Activated naive CD4-positive, alpha-beta T cell treated with anti-CD3 and anti-CD28 coated beads, Interleukin-2, amount 10 ng/mL, durations not matched to agents 7 days and 5 days (primary cell): ENCODE data around the gene AFAP1.

Experiments used
- CTCF ChIA-PET: fragments of 350-600 bp; sonication (Branson Sonifier 250); formaldehyde crosslinking; loops from one replicate; lab custom pipeline; 2021; ENCODE audit warnings: antibody characterized with exemption; lab: Charles Lee
- DNase-seq: peaks from one replicate; pipeline ENCODE4 v3.0.0-alpha.2; 2020
- H3K27ac Mint-ChIP-seq: one replicate; pipeline ENCODE4 v1.8.0; 2021; ENCODE audit warnings: mild to moderate bottlenecking, moderate library complexity, mixed read lengths
- H3K27me3 Mint-ChIP-seq: one replicate; pipeline ENCODE4 v1.8.0; 2021; ENCODE audit warnings: mild to moderate bottlenecking, mixed read lengths
- H3K36me3 Mint-ChIP-seq: one replicate; pipeline ENCODE4 v1.8.0; 2021; ENCODE audit warnings: mixed read lengths
- H3K4me1 Mint-ChIP-seq: one replicate; pipeline ENCODE4 v1.8.0; 2021; ENCODE audit warnings: mixed read lengths
- H3K4me3 Mint-ChIP-seq: one replicate; pipeline ENCODE4 v1.8.0; 2021; ENCODE audit warnings: mild to moderate bottlenecking, moderate library complexity, mixed read lengths
- H3K9me3 Mint-ChIP-seq: one replicate; pipeline ENCODE4 v1.8.0; 2021; ENCODE audit warnings: mixed read lengths

Gene AFAP1

DNA sequence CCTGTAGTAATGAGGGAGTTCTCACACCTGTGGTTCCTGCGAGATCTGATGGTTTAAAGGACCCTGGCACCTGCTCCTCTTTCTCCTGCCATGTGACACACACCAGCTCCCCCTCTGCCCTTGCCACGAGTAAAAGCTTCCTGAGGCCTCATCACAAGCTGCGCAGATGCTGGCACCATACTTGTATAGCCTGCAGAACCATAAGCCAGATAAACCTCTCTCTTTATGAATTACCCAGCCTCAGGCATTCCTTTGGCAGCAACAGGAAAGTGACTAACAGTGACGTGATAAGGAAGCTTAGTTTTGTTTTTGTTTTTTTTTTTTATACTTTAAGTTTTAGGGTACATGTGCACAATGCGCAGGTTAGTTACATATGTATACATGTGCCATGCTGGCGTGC lies 130.9 kb downstream of the AFAP1 start:
- CTCF ChIA-PET: interaction anchor here (0.9 to 10.8 kb wide), 4 partner anchors 10 to 179 kb away, joined by 3 to 192 read pairs (median 52); no protein-coding TSS in a partner anchor
- Mint-ChIP-seq H3K27me3 (no peaks in the 10 kb centered on the region), H3K9me3 (no peaks in the 10 kb centered on the region), H3K4me3 (no peak overlapping the region), H3K27ac (no peak overlapping the region), H3K4me1 (peaks cover 8% of the 10 kb centered on the region), H3K36me3 (peaks cover 15% of the 10 kb centered on the region)
- DNase-seq: no peak

DNA sequence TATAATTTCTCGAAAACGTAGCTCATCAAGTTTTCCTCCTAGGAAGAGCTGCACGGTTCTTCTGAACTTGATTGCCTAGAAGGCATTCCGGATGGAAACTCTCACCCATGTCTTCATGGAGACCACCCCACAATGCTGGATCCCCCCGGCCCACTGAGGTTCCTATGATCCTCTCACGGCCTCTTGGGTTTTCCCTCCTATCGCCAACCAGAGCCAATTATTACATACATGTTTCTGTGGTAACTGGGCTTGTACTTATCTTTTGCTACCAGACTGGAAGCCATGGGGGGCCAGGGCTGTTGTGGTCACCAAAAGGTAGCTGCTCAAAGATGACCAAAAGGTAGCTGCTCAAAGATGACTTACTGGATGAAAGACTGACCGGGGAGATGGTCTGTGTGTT lies 131.5 kb downstream of the AFAP1 start:
- Mint-ChIP-seq H3K4me3 (no peak overlapping the region), H3K9me3 (no peaks in the 10 kb centered on the region), H3K4me1 (peaks cover 8% of the 10 kb centered on the region), H3K36me3 (peaks cover 15% of the 10 kb centered on the region), H3K27ac (no peak overlapping the region), H3K27me3 (no peaks in the 10 kb centered on the region)
- CTCF ChIA-PET: interaction anchor here (0.9 to 10.8 kb wide), 3 partner anchors 40 to 180 kb away, joined by 3 to 192 read pairs (median 99); no protein-coding TSS in a partner anchor
- no peak for DNase-seq

DNA sequence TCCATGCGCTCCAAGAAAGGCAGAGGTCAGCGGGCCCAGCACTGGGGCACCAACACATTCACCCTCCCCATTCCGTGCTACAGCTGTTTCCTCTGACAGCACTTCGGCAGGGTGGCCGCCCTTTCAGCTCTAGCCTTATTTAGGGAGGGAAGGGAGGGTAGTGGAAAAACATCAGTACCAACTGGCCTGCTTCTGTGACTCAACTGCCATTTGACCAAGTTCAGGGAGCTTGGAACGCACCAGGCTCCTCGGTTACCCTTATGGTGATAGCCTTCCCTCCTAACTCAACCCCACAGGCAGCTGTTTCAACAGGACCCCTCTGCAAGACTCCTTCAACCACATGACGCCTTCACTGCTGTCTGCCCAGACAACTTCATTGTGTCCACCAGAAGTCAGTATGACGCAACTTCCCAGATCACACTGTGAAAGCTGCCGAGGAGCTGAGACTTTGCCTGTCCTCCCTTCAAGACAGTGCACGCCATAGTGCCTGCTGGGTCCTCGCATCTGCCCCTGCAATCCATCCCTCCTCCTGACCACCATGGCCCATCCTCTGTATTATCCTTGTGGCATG lies 132.2 kb downstream of the AFAP1 start:
- Mint-ChIP-seq H3K4me3 (no peak overlapping the region), H3K9me3 (no peaks in the 10 kb centered on the region), H3K27ac (no peak overlapping the region), H3K4me1 (peaks cover 8% of the 10 kb centered on the region), H3K27me3 (no peaks in the 10 kb centered on the region), H3K36me3 (peaks cover 15% of the 10 kb centered on the region)
- CTCF ChIA-PET: interaction anchor here (1.3 to 10.8 kb wide), 4 partner anchors 38 to 181 kb away, joined by 5 to 192 read pairs (median 78); no protein-coding TSS in a partner anchor
- no peak for DNase-seq

DNA sequence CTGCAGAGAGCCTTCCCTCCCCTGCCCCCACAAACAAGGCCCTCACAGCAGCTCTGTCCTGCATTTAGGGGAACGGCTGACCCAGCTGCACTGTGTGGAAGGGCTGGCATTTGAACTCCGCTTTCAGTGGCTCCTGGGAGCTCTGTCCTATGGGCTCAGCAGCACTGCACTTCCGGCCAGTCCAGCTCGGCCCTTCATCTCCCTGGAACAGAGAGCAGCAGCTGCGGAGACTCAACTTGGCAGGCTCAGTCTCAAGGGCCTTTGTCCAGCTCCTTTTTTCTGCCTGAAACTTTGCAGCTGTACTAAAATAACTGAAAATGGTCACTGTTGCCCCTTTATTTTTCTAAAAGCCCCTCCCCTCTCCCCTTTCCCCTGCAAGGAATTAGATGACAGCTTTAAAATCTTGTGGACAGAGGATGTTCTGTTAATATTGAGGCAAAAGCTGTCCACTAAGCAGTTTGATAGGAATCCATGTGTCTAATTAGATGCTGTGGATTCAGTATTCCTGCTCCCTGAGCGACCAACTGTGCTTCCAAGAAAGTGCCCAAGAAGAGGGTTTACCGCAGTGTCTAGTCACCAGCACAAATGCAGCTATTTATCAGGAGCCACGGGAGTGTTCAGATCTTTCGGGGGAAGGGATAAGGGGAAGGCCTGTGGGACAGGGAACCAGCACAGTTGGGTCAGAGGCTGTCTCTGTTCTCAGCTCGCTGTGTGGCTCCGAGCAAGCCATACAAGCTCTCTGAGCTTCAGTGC lies 133.1 kb downstream of the AFAP1 start:
- H3K27ac Mint-ChIP-seq: no peak overlapping the region
- no peaks in the 10 kb centered on the region for H3K9me3 Mint-ChIP-seq
- no peak overlapping the region for H3K4me3 Mint-ChIP-seq
- DNase-seq: no peak
- H3K36me3 Mint-ChIP-seq: peaks cover 15% of the 10 kb centered on the region
- CTCF ChIA-PET: interaction anchor here (0.8 to 10.8 kb wide), 7 partner anchors 11 to 182 kb away, joined by 3 to 192 read pairs (median 12); no protein-coding TSS in a partner anchor
- H3K27me3 Mint-ChIP-seq: no peaks in the 10 kb centered on the region
- peaks cover 14% of the 10 kb centered on the region for H3K4me1 Mint-ChIP-seq

DNA sequence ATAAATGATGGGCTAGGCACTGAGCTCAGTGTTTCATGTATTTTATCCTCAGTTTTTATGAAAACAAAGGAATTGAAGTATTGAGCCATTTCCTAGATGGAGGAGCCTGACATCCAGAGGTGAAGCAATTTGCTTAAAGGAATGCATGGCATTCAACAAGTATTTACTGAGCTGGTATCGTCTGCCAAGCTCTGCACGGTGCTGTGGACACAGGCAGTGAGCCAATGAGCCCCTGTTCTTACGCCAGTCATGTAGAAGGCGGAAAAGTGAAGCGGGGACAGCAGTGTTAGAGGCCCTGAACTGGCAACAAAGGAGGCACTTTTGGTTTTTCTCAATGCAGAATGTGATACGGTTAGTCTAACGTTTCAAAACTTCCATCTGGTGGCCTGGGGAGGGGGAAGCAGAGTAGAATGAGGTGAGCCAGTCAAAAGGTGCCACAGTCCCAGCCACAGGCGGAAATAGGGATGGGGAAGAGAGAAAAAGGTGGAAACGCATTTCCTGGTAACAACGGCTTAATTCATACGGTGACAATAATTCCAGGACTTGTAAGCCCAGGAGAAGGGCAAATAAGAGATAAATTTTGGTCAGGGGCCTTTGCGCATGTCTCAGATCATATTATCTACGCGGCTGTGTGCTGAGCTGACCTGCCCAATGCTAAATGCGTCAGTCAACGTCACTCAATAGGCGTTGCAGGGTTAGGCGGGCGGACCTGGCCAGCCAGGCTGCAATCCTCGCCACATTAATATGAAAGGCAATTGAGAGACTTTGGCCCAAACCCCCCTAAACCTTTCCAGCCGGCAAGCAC lies 133.9 kb downstream of the AFAP1 start:
- CTCF ChIA-PET: interaction anchor here (0.8 to 10.8 kb wide), 24 partner anchors 8 to 182 kb away, joined by 3 to 192 read pairs (median 13); no protein-coding TSS in a partner anchor
- H3K27me3 Mint-ChIP-seq: no peaks in the 10 kb centered on the region
- peak overlapping the region; percentile 54 for H3K27ac Mint-ChIP-seq
- no peak for DNase-seq
- no peak overlapping the region for H3K4me3 Mint-ChIP-seq
- peaks cover 17% of the 10 kb centered on the region for H3K4me1 Mint-ChIP-seq
- H3K9me3 Mint-ChIP-seq: no peaks in the 10 kb centered on the region
- peaks cover 15% of the 10 kb centered on the region for H3K36me3 Mint-ChIP-seq

DNA sequence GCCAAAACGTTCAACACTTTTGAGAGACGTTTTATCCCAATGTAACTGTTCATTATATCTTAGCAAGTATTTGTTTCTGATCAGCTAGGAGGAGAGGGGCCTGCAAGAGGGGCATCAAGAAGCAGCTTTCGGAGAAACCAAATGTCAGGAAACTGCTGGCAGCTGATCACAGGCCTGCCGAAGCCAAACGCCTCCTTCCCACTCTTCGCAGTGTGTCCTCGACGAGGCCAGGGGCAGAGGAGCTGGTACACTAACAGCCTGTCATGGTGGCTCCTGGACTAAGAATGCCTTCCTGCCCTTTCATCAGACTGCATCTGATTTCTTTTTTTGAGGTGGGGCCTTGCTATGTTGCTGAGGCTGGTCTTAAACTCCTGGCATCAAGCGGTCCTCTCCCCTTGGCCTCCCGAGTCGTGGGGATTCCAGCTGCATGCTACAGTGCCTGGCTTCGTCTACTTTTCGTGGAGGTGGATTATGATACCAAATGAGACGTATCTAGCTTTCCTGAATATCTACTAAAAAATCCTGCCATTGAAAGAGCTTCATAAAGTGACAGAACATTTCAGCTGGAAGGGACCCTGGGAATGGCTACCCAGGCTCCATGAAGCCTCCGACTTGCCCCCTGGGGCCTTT lies 134.8 kb downstream of the AFAP1 start:
- DNase-seq: no peak
- H3K4me3 Mint-ChIP-seq: no peak overlapping the region
- peaks cover 17% of the 10 kb centered on the region for H3K4me1 Mint-ChIP-seq
- no peak overlapping the region for H3K27ac Mint-ChIP-seq
- CTCF ChIA-PET: interaction anchor here (0.6 to 10.8 kb wide), 38 partner anchors 9 to 489 kb away, joined by 3 to 192 read pairs (median 5); no protein-coding TSS in a partner anchor
- no peaks in the 10 kb centered on the region for H3K27me3 Mint-ChIP-seq
- no peaks in the 10 kb centered on the region for H3K9me3 Mint-ChIP-seq
- peaks cover 20% of the 10 kb centered on the region for H3K36me3 Mint-ChIP-seq

DNA sequence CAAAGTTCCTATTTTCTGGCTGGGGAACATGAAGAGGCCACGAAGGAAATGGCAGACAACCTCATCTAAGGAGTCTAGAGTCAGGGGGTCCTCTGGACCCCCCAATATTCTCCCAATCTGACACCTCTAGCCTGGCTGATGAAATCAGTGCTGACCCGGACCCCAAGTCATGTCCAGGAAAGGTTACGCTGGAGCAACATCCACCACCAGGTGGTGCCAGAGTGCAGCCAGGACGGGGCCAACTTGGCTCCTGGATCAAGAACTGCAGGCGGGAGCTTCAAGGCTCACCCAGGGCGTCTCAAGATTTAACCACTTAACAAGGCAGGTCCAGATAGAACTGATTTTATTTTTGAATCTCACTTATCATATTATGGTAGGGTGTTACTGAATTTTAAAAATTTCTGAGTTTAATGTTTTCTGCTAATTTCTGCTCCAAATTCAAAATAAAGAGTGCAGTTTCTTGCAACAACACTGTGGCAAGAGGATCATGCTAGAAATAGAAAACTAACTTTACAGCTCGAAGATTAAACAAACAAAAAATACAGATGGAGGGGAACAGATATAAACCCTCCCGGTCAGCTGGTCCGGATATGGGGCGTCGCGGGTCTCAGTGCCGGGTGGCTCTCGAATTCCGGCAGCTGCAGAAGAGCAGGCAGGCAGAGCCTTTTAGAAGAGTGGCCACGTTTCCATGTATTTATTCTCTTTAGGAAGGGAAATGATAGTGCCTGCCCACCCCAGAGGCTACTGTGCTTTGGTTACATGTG lies 135.5 kb downstream of the AFAP1 start:
- CTCF ChIA-PET: interaction anchor here (0.7 to 10.8 kb wide), 36 partner anchors 9 to 184 kb away, joined by 3 to 192 read pairs (median 6); no protein-coding TSS in a partner anchor
- H3K27ac Mint-ChIP-seq: no peak overlapping the region
- H3K4me3 Mint-ChIP-seq: no peak overlapping the region
- no peaks in the 10 kb centered on the region for H3K9me3 Mint-ChIP-seq
- DNase-seq: peak; percentile 89
- no peaks in the 10 kb centered on the region for H3K27me3 Mint-ChIP-seq
- peaks cover 20% of the 10 kb centered on the region for H3K36me3 Mint-ChIP-seq
- peaks cover 17% of the 10 kb centered on the region for H3K4me1 Mint-ChIP-seq

DNA sequence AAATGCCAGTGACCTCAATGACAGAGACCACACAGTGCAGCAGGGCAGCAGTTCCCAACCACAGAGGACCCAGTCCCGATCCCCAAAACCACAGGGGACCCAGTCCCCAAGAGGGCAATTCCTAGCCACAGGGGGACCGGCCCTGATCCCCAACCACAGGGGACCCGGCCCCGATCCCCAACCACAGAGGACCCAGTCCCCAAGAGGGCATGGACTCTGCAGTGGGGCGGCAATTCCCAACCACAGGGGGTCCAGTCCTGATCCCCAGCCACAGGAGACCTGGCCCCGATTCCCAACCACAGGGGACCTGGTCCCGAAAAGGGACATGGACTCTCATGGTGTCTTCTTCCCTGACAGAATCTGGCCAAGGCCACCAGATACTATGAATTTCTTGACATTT lies 136.3 kb downstream of the AFAP1 start:
- peaks cover 22% of the 10 kb centered on the region for H3K36me3 Mint-ChIP-seq
- H3K4me3 Mint-ChIP-seq: no peak overlapping the region
- H3K27ac Mint-ChIP-seq: no peak overlapping the region
- no peaks in the 10 kb centered on the region for H3K27me3 Mint-ChIP-seq
- H3K9me3 Mint-ChIP-seq: no peaks in the 10 kb centered on the region
- H3K4me1 Mint-ChIP-seq: peaks cover 17% of the 10 kb centered on the region
- no peak for DNase-seq
- CTCF ChIA-PET: interaction anchor here (1.0 to 10.8 kb wide), 24 partner anchors 9 to 762 kb away, joined by 3 to 192 read pairs (median 14); no protein-coding TSS in a partner anchor

DNA sequence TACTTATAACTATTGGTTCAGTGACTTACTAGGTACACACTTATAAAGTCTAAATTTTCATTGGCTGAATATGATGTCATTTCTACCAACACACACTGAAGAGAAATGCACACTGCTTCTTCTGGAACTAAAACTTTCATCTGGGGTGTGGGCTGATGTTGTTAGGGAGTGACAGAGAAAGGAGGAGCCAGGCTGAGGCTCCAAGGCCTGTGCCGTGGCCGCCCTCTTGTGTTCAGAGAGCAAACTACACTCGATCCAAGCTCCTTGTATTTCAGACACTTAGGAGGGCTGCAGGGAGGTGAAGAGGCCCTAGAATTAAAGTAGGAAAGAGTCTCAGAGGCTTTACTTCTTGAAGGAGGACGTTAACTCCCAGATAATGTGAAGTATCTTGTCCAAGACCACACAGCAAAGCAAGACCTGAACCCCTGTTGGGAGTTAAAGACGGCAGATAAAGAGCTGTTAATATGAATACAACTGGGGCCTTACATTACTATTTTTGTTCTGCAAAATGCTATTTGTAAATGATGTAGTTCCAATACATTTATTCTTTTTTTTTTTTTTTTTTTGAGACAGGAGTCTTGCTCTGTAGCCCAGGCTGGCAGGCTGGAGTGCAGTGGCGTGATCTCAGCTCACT lies 137.5 kb downstream of the AFAP1 start:
- no peaks in the 10 kb centered on the region for H3K27me3 Mint-ChIP-seq
- H3K4me1 Mint-ChIP-seq: peaks cover 17% of the 10 kb centered on the region
- CTCF ChIA-PET: interaction anchor here (0.6 to 10.8 kb wide), 36 partner anchors 8 to 698 kb away, joined by 3 to 192 read pairs (median 4); partner anchors contain the start of gene AFAP1
- peaks cover 24% of the 10 kb centered on the region for H3K36me3 Mint-ChIP-seq
- H3K9me3 Mint-ChIP-seq: no peaks in the 10 kb centered on the region
- peak; percentile 88 for DNase-seq
- peak overlapping the region; percentile 15 for H3K27ac Mint-ChIP-seq
- H3K4me3 Mint-ChIP-seq: no peak overlapping the region

DNA sequence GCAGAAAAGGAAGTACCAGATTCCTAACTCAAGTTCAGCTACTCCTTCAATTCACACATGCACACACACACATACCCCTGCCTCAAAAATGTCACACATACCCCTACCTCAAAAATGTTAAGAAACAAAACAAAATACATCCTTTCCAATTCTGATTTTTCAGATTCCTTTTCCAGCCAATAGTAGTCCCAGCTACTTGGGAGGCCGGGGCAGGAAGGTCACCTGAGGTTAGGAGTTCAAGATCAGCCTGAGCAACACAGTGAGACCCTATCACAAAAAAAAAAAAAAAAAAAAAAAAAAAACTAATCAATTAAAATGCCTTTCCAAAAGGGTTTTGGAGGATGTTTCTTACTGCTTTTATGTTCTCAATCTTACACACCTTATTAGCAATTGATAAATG lies 138.0 kb downstream of the AFAP1 start:
- no peaks in the 10 kb centered on the region for H3K9me3 Mint-ChIP-seq
- no peaks in the 10 kb centered on the region for H3K27me3 Mint-ChIP-seq
- peaks cover 17% of the 10 kb centered on the region for H3K4me1 Mint-ChIP-seq
- no peak for DNase-seq
- CTCF ChIA-PET: interaction anchor here (1.0 to 10.8 kb wide), 28 partner anchors 8 to 698 kb away, joined by 3 to 192 read pairs (median 5); no protein-coding TSS in a partner anchor
- no peak overlapping the region for H3K27ac Mint-ChIP-seq
- no peak overlapping the region for H3K4me3 Mint-ChIP-seq
- H3K36me3 Mint-ChIP-seq: peaks cover 24% of the 10 kb centered on the region

DNA sequence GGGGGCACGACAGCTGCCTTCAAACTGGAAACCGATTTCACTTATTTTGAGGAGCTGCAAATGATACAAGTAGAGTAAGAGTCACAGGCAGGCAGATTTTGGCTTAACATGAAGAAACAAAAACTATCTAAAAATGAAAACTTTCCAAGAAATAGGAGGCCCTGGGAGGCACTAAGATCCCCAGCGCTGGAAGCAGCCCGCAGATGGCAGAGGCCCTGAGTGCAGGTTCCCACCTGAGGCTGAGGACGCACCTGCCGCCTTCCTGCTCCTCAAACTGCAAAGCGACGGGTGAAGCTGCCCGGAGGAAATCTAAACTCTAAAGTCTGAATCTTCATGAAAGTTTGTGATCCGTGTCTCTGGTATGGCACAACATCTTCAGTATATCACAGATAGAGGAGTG lies 138.7 kb downstream of the AFAP1 start:
- no peak overlapping the region for H3K4me3 Mint-ChIP-seq
- DNase-seq: no peak
- H3K9me3 Mint-ChIP-seq: no peaks in the 10 kb centered on the region
- CTCF ChIA-PET: interaction anchor here (0.6 to 10.8 kb wide), 8 partner anchors 23 to 380 kb away, joined by 3 to 192 read pairs (median 50); no protein-coding TSS in a partner anchor
- H3K27ac Mint-ChIP-seq: no peak overlapping the region
- peaks cover 17% of the 10 kb centered on the region for H3K4me1 Mint-ChIP-seq
- peaks cover 24% of the 10 kb centered on the region for H3K36me3 Mint-ChIP-seq
- no peaks in the 10 kb centered on the region for H3K27me3 Mint-ChIP-seq

DNA sequence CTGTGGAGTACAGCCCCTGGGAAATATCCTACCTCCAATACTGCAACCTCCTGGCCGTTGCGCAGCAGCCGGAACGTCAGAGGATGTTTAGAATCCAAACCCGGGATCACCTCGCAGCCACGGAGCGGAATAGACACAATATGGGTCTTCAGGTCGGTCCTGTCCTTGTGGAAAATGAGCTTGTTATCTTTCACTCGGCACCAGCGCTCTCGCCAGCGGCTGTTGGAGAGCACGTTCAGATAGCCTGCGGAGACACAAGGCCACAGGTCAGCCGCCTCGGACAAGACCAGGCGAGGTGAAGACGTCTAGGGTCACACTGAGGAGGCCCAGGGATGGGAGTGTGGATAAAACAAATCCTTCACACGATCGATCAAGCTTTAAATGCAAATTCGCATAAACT lies 139.3 kb downstream of the AFAP1 start:
- peaks cover 24% of the 10 kb centered on the region for H3K36me3 Mint-ChIP-seq
- DNase-seq: no peak

More for the DNA sequence above, 139.3 kb downstream of the AFAP1 start:
- Mint-ChIP-seq H3K4me3 (no peak overlapping the region), H3K4me1 (peaks cover 17% of the 10 kb centered on the region), H3K27ac (no peak overlapping the region), H3K9me3 (no peaks in the 10 kb centered on the region), H3K27me3 (no peaks in the 10 kb centered on the region)
- CTCF ChIA-PET: interaction anchor here (0.6 to 10.8 kb wide), 8 partner anchors 22 to 381 kb away, joined by 3 to 192 read pairs (median 28); no protein-coding TSS in a partner anchor
